GM10248 (cell line): ENCODE results near the gene ABHD13.
A peak's percentile ranks its signal among the peaks of the same experiment; 100 is the strongest.

ENCODE experiments used
- CTCF ChIA-PET: fragments of 300-600 bp; sonication (Branson Sonifier 250); formaldehyde crosslinking; extraction: SDS; loops from one replicate; lab custom pipeline; 2021; ENCODE audit warnings: antibody characterized with exemption; lab: Yijun Ruan, JAX
- POLR2A ChIA-PET: fragments of 350-650 bp; sonication (Branson Sonifier 250); formaldehyde crosslinking; extraction: SDS; loops from one replicate; lab custom pipeline; 2020; ENCODE audit warnings: antibody characterized with exemption; lab: Yijun Ruan, JAX
- DNase-seq: peaks from one replicate; pipeline ENCODE4 v3.0.0; 2012; ENCODE audit errors: extremely low spot score
- TF ChIP-seq, protein P1 (sequence below): IDR thresholded peaks from 2 replicates; pipeline ENCODE4 v1.5.1; 2012; ENCODE audit warnings: mild to moderate bottlenecking, low read depth; ENCODE audit errors: extremely low read depth, missing control alignments, control extremely low read depth

Gene ABHD13

DNA sequence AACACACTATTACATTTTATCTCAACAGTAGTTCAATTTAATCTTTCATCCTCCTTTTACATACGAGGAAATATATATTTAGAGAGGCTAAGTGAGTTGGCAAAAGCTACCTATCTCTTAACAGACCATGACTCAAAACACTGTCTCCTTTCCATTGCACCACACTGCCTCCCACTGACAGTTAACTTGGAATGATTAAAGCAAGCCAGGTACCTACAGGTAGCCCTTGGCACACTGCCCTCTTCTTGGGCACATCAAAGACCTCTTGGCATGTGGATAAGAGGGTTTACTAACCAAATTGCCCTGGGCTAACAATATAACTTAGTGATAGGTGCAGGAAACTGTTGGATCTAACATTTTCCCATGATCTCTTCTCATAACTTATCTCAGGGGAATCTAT is 1.8 kb downstream of the ABHD13 start:
- DNase-seq = no peak
- TF ChIP-seq, protein P1, sequence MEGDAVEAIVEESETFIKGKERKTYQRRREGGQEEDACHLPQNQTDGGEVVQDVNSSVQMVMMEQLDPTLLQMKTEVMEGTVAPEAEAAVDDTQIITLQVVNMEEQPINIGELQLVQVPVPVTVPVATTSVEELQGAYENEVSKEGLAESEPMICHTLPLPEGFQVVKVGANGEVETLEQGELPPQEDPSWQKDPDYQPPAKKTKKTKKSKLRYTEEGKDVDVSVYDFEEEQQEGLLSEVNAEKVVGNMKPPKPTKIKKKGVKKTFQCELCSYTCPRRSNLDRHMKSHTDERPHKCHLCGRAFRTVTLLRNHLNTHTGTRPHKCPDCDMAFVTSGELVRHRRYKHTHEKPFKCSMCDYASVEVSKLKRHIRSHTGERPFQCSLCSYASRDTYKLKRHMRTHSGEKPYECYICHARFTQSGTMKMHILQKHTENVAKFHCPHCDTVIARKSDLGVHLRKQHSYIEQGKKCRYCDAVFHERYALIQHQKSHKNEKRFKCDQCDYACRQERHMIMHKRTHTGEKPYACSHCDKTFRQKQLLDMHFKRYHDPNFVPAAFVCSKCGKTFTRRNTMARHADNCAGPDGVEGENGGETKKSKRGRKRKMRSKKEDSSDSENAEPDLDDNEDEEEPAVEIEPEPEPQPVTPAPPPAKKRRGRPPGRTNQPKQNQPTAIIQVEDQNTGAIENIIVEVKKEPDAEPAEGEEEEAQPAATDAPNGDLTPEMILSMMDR = peak; percentile 46
- POLR2A ChIA-PET = no interaction called here
- CTCF ChIA-PET = interaction anchor here (0.7 to 1.4 kb wide), 2 partner anchors 43 to 66 kb away, joined by 3 to 4 read pairs; no protein-coding TSS in a partner anchor

DNA sequence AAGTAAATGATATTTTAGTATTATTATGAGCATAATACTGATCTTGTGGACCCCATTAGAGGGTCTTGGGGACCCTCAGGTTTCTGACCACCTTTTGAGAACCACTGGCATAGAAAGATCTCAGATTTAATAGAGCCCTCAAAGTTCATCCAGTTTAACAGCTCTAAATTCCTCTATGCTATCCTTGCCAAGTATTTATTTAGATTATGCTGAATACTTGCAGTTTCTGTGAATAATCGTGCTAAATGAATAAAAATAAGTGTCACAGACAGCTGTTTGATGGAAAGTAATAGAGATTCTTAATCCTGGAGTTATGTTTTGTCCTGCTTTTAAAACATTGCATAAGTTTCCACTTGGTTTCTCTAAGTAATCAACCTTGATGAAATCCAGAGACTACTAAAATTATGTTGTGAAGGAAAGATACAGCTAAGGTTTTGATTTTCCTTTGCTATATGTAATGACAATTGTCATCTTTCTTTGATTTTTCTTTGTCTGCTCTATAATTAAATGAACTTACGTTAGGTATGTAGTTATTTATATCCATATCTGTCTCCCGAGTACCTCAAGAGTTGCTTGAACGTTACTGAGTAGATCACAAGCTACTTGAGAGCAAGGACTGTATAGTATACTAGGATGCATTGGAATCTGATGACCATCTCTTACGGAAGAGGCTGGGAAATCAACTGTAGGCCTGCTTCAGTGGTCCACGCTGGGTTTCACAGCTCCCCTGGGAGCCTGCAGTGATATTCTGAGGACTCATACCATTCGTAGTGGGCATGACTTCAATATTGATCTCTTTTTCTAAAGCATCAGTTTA is 5.7 kb downstream of the ABHD13 start:
- TF ChIP-seq, protein P1 = no peak
- POLR2A ChIA-PET = no interaction called here
- CTCF ChIA-PET = interaction anchor here (0.7 to 1.9 kb wide), 4 partner anchors 9 to 46 kb away, joined by 3 to 5 read pairs (median 3); partner anchors contain the start of gene LIG4

DNA sequence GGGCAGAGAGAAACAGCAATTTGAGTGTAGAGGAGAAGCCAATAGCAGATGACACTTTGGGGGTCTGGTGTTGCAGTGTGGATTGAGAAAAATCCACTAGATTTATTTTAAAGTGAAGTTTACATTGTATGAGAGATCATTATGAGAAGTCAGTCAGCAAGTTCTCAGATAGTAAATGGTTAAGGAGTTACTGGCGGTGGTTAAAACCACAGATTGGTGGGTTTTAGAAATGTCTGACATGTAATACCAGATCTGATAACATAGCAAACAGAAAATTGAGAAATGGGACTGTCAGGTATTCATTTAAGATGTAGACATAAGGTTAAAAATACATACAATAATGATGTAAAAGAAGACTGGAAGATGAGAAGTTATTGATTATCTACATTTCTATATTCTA is 7.2 kb downstream of the ABHD13 start:
- ChIA-PET CTCF (interaction anchor here (1.2 kb wide), 1 partner anchor 7 kb away, joined by 3 read pairs; the partner anchor contains the start of gene ABHD13), POLR2A (no interaction called here)
- no peak for DNase-seq
- TF ChIP-seq, protein P1 = no peak

More for the DNA sequence above, 5.7 kb downstream of the ABHD13 start:
- DNase-seq = no peak

DNA sequence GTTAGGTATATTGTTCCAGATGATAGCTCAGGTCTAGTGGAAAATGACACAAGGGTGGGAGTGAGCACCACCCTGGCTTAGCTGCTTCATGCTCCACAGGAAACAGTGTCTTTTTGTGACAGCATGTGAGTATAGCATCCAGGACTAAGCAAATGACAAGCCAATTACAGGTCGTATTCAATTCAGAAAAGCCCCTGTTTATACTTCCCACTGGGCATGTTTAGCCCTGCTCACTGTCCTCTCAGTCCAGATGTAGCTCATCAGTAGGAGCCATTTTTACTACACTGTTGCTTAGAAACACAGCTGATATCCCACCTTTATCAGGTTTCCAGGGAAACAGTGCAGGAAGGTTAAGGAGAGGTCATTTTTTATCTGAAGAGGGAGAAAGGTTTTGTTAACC is 8.0 kb downstream of the ABHD13 start:
- no peak for DNase-seq
- TF ChIP-seq, protein P1 = no peak
- POLR2A ChIA-PET = no interaction called here
- CTCF ChIA-PET = interaction anchor here (0.8 to 1.2 kb wide), 3 partner anchors 8 to 671 kb away, joined by 3 read pairs; partner anchors contain the start of gene ABHD13

DNA sequence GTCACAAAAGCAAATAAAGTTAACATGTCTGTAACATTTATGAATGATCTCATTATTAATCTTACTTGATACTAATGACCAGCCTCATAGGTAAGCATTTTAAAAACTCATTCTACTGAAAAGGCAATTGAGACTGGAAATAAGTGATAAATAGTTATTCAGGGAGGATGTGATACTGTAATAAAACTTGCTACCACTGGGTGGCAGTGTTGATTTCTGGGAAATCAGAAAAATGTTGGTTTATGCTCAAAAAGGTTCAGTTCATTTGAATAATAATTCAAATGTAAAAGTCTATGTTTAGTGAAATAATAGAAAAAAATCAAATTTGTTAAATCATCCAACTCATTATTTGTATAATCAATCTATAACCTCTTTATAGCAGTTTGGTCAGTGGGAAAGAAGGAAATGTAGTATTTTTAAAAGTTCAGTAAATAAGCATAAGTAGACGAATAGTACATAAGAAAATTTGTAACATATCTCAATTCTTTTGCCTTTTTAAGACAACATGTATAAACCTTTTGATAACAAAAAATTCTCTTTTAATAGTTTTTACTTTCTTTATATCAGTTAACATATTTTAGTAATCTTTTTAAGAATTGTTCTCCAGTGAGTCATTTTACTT is 9.6 kb downstream of the ABHD13 start:
- POLR2A ChIA-PET = no interaction called here
- peak; percentile 17 for DNase-seq
- CTCF ChIA-PET = interaction anchor here (0.7 to 1.0 kb wide), 2 partner anchors 9 to 11 kb away, joined by 3 to 5 read pairs; no protein-coding TSS in a partner anchor
- TF ChIP-seq, protein P1 = peak; percentile 67

DNA sequence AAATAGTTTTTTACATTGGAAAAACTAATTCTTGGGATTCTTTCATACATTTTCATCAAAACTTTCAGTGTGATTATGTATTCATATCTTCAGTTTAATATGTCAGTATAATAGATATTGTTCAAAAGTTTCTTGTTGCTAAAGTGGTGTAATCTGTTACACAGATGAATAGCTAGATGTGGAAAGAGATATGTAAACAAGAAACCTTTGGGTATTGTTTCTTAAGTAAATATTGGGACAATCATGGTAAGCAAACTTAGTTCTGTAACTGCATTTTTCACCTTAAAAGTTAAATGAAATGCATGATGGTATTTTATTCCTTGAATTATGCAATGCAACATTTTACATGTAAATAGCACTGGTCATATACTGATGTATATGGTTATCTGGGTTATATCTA is 12.2 kb downstream of the ABHD13 start:
- DNase-seq = no peak
- POLR2A ChIA-PET = no interaction called here
- TF ChIP-seq, protein P1 = no peak
- CTCF ChIA-PET = interaction anchor here (1.5 to 2.1 kb wide), 2 partner anchors 17 to 52 kb away, joined by 3 to 4 read pairs; no protein-coding TSS in a partner anchor
